Ishikawa (cell line): ENCODE measurements around the gene TNFAIP3.

Source experiments
- RAD21 ChIP-seq: IDR thresholded peaks from 2 replicates; pipeline ENCODE4 v1.6.1; 2012; ENCODE audit warnings: low read depth
- TCF12 ChIP-seq: IDR thresholded peaks from 2 replicates; pipeline ENCODE4 v1.6.1; 2012; ENCODE audit warnings: low read depth
- TEAD4 ChIP-seq: IDR thresholded peaks from 2 replicates; pipeline ENCODE4 v1.6.1; 2012
- TF ChIP-seq, protein P1 (sequence below): IDR thresholded peaks from 2 replicates; pipeline ENCODE4 v1.6.1; 2012

- TF ChIP-seq TCF12 (no peak), TEAD4 (no peak), RAD21 (no peak)
- TF ChIP-seq, protein P1, sequence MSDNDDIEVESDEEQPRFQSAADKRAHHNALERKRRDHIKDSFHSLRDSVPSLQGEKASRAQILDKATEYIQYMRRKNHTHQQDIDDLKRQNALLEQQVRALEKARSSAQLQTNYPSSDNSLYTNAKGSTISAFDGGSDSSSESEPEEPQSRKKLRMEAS = no peak
These were observed 33.8 kb downstream of the TNFAIP3 start for GRCh38 chr6:137900815-137901214.
